ENCODE data around the gene METTL14. TPM values are rescaled to one million over a fixed set of nuclear protein-coding genes. Genes with fewer than 3 reads are reported as not detected.

METTL14 gene

Small RNA genes within 50 kb of the gene (small RNA-seq; reads per million reads assigned to genes)
- not detected for gene SEPT14P4 (ENCODE audit: insufficient read depth)

Data from neuronal stem cell (in vitro differentiated cells).